ENCODE data around the gene LYZL1. TPM values are rescaled to one million over a fixed set of nuclear protein-coding genes. Genes with fewer than 3 reads are reported as not detected.
"Not testable (repeated sequence)": the region's sequence is repeated elsewhere in the genome, so short reads cannot be mapped to it uniquely, and the experiment has no call there.

The LYZL1 gene
- total RNA-seq, 1 donor, result not detected

GRCh38 chr10:29353887-29354561 lies 65.2 kb downstream of the LYZL1 start:
- H3K4me3 ChIP-seq (ENCODE audit: low read depth, low read length), result no peak overlapping the region
- DNase-seq (ENCODE audit: low read depth), result no peak
- TF ChIP-seq, protein P1, sequence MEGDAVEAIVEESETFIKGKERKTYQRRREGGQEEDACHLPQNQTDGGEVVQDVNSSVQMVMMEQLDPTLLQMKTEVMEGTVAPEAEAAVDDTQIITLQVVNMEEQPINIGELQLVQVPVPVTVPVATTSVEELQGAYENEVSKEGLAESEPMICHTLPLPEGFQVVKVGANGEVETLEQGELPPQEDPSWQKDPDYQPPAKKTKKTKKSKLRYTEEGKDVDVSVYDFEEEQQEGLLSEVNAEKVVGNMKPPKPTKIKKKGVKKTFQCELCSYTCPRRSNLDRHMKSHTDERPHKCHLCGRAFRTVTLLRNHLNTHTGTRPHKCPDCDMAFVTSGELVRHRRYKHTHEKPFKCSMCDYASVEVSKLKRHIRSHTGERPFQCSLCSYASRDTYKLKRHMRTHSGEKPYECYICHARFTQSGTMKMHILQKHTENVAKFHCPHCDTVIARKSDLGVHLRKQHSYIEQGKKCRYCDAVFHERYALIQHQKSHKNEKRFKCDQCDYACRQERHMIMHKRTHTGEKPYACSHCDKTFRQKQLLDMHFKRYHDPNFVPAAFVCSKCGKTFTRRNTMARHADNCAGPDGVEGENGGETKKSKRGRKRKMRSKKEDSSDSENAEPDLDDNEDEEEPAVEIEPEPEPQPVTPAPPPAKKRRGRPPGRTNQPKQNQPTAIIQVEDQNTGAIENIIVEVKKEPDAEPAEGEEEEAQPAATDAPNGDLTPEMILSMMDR (IDR thresholded peaks at IDR 0.05; ENCODE audit: insufficient read depth, low read depth, low read length), result no peak

GRCh38 chr10:29355411-29355991 lies 66.6 kb downstream of the LYZL1 start:
- no peak for DNase-seq (ENCODE audit: low read depth)
- TF ChIP-seq, protein P1 (IDR thresholded peaks at IDR 0.05; ENCODE audit: insufficient read depth, low read depth, low read length), result no peak
- no peak overlapping the region for H3K4me3 ChIP-seq (ENCODE audit: low read depth, low read length)

GRCh38 chr10:29356931-29357330 lies 68.1 kb downstream of the LYZL1 start:
- TF ChIP-seq, protein P1 (IDR thresholded peaks at IDR 0.05; ENCODE audit: insufficient read depth, low read depth, low read length), result no peak
- no peak overlapping the region for H3K4me3 ChIP-seq (ENCODE audit: low read depth, low read length)
- no peak for DNase-seq (ENCODE audit: low read depth)

DNA sequence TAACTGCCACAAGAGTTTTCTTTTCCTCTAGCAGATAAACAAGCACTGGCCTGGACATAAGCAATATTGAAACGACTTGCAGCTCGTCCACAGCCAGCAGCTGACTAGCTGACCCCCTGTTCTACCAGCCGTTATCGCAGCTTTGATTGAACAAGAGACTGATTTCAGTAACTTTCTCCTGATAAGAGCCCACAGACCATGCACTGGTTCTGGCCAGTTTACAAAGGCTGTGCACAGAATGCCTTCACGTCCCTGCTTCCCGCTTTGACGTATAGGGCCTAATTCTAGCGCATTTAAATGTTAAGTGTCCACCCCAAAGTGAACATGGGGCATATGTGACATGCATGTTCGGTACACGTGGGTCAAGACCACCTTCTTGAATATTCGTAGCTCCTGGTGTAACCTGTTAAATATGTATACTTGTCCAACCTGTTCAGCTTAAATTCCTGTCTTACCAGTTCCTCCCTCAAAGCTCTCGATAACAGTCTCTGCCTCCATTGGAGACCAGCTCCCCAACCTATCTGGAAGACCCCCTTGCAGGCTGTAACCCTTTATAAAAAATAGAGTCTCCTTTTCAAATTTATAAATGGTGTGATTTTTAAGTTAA lies 69.2 kb downstream of the LYZL1 start:
- TF ChIP-seq, protein P1 (IDR thresholded peaks at IDR 0.05; ENCODE audit: insufficient read depth, low read depth, low read length), result no peak
- no peak overlapping the region for H3K4me3 ChIP-seq (ENCODE audit: low read depth, low read length)
- DNase-seq (ENCODE audit: low read depth), result no peak

GRCh38 chr10:29360215-29360853 lies 71.5 kb downstream of the LYZL1 start:
- not testable (repeated sequence) for DNase-seq (ENCODE audit: low read depth); H3K4me3 ChIP-seq (ENCODE audit: low read depth, low read length)
